Measurements from ENCODE around the gene SCFD2.

DNA sequence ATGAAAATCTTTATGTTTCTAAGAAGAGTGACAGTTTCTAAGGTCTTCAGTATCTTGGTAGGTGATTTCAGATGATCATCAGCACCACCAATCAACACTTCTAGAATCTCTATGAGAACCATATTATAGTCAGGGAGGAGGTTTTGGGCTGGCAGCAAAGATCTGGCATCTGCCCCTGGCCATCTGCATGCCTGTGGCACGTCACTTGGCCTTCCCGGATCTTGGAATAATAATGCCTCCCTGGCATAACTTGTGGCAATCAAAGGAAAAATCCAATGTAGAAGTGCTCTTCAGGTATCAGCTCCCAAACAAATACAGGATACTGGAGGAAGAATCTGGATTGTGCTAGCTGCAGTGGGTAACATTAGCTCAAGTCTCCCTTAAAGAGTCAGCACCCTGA lies 446.4 kb downstream of the SCFD2 start:
- TF ChIP-seq, protein P1, sequence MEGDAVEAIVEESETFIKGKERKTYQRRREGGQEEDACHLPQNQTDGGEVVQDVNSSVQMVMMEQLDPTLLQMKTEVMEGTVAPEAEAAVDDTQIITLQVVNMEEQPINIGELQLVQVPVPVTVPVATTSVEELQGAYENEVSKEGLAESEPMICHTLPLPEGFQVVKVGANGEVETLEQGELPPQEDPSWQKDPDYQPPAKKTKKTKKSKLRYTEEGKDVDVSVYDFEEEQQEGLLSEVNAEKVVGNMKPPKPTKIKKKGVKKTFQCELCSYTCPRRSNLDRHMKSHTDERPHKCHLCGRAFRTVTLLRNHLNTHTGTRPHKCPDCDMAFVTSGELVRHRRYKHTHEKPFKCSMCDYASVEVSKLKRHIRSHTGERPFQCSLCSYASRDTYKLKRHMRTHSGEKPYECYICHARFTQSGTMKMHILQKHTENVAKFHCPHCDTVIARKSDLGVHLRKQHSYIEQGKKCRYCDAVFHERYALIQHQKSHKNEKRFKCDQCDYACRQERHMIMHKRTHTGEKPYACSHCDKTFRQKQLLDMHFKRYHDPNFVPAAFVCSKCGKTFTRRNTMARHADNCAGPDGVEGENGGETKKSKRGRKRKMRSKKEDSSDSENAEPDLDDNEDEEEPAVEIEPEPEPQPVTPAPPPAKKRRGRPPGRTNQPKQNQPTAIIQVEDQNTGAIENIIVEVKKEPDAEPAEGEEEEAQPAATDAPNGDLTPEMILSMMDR (IDR thresholded peaks at IDR 0.05), result no peak
- TF ChIP-seq POLR2A (IDR thresholded peaks at IDR 0.05), result no peak
